Uterus (tissue), 4 donors: ENCODE results near the gene BMP2K. TPM values are rescaled to one million over a fixed set of nuclear protein-coding genes. Genes with fewer than 3 reads are reported as not detected.
"Not testable (repeated sequence)": the region's sequence is repeated elsewhere in the genome, so short reads cannot be mapped to it uniquely, and the experiment has no call there.

Experiments used
- DNase-seq, 2 donors: peaks; one replicate each; pipeline ENCODE4 v3.0.0-alpha.2; 2019 to 2020
- H3K27ac ChIP-seq, 2 donors: fragments of 200-600 bp; sonication (generic); 1 replicate in 1 of 2; 2 replicates in 1 of 2; pipeline ENCODE4 v1.5.1; 2016 to 2018
- H3K27me3 ChIP-seq, 2 donors: fragments of 200-600 bp; sonication (generic); one replicate each; pipeline ENCODE4 v1.5.1; 2018 to 2019; ENCODE audit warnings: control low read depth in 1 of 2
- H3K36me3 ChIP-seq, 2 donors: fragments of 200-600 bp; sonication (generic); one replicate each; pipeline ENCODE4 v1.5.1; 2019; ENCODE audit warnings: control low read depth in 1 of 2
- H3K4me1 ChIP-seq, 2 donors: fragments of 200-600 bp; sonication (generic); one replicate each; pipeline ENCODE4 v1.5.1; 2018 to 2019; ENCODE audit warnings: control low read depth in 1 of 2
- H3K4me3 ChIP-seq, 2 donors: fragments of 200-600 bp; sonication (generic); 1 replicate in 1 of 2; 2 replicates in 1 of 2; pipeline ENCODE4 v1.5.1; 2018 to 2019; ENCODE audit warnings: mild to moderate bottlenecking in 1 of 2
- H3K9me3 ChIP-seq, 2 donors: fragments of 200-600 bp; sonication (generic); one replicate each; pipeline ENCODE4 v1.5.1; 2019; ENCODE audit warnings: control low read depth in 1 of 2
- POLR2A ChIP-seq, 2 donors: fragments of 450-650 bp; IDR thresholded peaks; one replicate each; pipeline ENCODE4 v1.6.1; 2016; ENCODE audit warnings: antibody characterized with exemption in 2 of 2, mild to moderate bottlenecking in 1 of 2, moderate library complexity in 1 of 2
- intact Hi-C: fragments of 100-400 bp; cut with DNase I; formaldehyde crosslinking; loops from one replicate; pipeline ENCODE4 v1.15.1; 2023; ENCODE audit warnings: low total_unique reads
- total RNA-seq, 4 donors: library from RNA; depleted of rRNA in 3 of 4; stranded (reverse); fragments of >200 nt in 3 of 4; gene quantifications; one replicate each; pipeline versions ENCODE4 v1.1.0 to v1.2.4, GENCODE V29; 2014 to 2023
- TF ChIP-seq, protein P1 (sequence below), 4 experiments: fragments of 200-600 bp in 2 of 4; fragments of 450-650 bp in 2 of 4; sonication (generic) in 2 of 4; IDR thresholded peaks; one replicate each; pipeline ENCODE4 v1.5.1; 2016 to 2019; ENCODE audit warnings: antibody characterized with exemption in 4 of 4, mild to moderate bottlenecking in 2 of 4, moderate library complexity in 1 of 4
- donor health status: DM: yes; HTN: yes; CAD: no.

BMP2K gene
- total RNA-seq, 4 donors from 2014 or later = 14.7 to 67.3 (median 29.2) TPM

DNA sequence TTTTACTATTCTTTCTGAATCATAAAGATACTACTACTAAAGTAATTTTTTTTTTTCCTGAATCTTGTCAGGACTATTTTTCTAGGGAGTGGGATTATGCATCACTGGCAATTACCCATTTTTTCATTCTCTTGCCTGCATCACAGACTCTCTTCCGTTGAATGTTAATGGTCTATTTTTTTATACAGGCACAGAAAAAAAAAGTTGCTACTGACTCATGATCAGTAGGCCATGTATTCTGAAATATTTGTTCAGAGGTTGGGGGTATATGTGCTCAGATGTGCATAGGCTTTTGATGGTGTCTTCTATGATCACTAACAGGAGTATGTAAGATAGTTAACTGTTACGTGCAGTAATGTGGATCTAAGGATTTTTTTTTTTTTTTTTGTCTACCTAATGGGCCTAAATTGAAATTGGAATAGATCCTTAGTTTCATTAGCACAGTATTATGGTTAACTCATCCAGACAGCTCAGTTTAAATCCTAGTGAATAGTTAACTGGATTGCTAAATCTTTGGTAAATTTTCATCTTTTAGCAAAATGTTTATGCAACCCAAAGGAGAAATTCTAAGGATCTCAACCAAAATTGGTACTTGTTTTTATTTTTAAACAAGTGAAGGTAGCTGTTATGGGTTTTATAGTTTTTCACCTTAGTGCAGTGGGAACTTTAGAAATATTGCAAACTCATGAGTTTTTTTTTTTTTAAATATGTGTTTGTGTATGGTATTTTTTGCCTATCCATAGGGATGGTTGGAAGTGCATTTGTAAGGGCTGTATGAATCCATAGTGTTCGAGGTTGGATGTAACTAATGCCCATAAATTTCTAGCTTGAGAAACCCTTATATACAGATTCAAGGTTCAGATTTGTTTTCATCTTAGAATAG lies 12.1 kb downstream of the BMP2K start:
- no peak for DNase-seq
- Histone ChIP-seq H3K9me3 (no peaks in the 10 kb centered on the region), H3K27ac (no peak overlapping the region), H3K36me3 (no peaks in the 10 kb centered on the region), H3K4me3 (no peak overlapping the region), H3K27me3 (no peaks in the 10 kb centered on the region), H3K4me1 (peaks cover 0 to 7% of the 10 kb centered on the region in 2 donors)
- intact Hi-C loops = no loop called here
- TF ChIP-seq, protein P1, sequence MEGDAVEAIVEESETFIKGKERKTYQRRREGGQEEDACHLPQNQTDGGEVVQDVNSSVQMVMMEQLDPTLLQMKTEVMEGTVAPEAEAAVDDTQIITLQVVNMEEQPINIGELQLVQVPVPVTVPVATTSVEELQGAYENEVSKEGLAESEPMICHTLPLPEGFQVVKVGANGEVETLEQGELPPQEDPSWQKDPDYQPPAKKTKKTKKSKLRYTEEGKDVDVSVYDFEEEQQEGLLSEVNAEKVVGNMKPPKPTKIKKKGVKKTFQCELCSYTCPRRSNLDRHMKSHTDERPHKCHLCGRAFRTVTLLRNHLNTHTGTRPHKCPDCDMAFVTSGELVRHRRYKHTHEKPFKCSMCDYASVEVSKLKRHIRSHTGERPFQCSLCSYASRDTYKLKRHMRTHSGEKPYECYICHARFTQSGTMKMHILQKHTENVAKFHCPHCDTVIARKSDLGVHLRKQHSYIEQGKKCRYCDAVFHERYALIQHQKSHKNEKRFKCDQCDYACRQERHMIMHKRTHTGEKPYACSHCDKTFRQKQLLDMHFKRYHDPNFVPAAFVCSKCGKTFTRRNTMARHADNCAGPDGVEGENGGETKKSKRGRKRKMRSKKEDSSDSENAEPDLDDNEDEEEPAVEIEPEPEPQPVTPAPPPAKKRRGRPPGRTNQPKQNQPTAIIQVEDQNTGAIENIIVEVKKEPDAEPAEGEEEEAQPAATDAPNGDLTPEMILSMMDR (IDR thresholded peaks at IDR 0.05) = no peak
- no peak for TF ChIP-seq POLR2A (IDR thresholded peaks at IDR 0.05)

DNA sequence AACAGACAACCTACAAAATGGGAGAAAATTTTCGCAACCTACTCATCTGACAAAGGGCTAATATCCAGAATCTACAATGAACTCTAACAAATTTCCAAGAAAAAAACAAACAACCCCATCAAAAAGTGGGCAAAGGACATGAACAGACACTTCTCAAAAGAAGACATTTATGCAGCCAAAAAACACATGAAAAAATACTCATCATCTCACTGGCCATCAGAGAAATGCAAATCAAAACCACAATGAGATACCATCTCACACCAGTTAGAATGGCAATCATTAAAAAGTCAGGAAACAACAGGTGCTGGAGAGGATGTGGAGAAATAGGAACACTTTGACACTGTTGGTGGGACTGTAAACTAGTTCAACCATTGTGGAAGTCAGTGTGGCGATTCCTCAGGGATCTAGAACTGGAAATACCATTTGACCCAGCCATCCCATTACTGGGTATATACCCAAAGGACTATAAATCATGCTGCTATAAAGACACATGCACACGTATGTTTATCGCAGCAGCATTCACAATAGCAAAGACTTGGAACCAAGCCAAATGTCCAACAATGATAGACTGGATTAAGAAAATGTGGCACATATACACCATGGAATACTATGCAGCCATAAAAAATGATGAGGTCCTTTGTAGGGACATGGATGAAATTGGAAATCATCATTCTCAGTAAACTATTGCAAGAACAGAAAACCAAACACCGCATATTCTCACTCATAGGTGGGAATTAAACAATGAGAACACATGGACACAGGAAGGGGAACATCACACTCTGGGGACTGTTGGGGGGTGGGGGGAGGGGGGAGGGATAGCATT lies 19.7 kb downstream of the BMP2K start:
- H3K36me3 ChIP-seq, H3K27ac ChIP-seq, H3K27me3 ChIP-seq, H3K4me1 ChIP-seq, intact Hi-C loops, DNase-seq, H3K9me3 ChIP-seq, H3K4me3 ChIP-seq: not testable (repeated sequence)

DNA sequence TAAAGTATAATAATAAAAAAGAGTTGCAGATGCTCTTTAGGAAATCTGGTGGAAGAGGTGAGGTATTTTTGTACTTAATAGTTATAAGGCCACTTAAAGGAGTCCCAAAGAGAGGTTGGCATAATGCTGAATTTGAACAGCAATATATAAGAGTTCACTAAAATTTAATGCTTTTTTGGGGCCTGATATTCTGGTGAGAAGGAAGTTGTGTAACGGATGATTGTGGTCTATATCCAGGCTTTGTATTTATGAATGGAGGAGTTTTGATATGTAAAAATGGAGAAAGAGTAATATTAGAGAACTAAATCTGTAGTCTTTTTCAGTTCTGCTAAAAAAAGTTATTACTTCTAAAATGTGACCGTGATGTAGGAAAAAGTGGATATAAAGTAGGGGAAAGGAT lies 20.4 kb downstream of the BMP2K start:
- TF ChIP-seq POLR2A (IDR thresholded peaks at IDR 0.05) = no peak
- TF ChIP-seq, protein P1 (IDR thresholded peaks at IDR 0.05) = no peak
- H3K27ac ChIP-seq = no peak overlapping the region
- H3K36me3 ChIP-seq = no peaks in the 10 kb centered on the region
- DNase-seq = no peak
- intact Hi-C loops = no loop called here
- no peaks in the 10 kb centered on the region for H3K4me1 ChIP-seq
- H3K27me3 ChIP-seq = no peaks in the 10 kb centered on the region
- H3K4me3 ChIP-seq = no peak overlapping the region
- no peaks in the 10 kb centered on the region for H3K9me3 ChIP-seq

DNA sequence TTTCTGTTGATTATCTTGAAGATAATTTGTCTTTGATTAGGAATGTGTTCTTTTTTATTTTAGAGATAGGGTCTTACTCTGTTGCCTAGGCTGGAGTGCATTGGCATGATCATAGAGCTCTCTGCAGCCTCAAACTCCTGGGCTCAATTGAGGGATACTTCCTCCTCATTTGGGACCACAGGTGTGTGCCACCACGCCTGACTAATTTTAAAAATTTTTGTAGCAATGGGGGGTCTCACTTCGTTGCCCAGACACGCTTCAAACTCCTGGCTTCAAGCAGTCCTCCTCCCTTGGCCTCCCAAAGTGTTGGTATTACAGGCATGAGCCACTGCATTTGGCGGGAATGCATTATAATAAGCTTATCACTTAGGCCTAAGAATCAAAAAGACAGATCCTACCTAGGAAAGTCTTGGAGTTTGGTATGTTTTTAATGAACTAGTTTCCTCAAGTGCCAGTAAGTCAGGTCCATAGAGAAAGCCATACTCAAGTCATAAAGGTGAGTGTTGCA lies 21.7 kb downstream of the BMP2K start:
- Histone ChIP-seq H3K27me3 (no peaks in the 10 kb centered on the region), H3K4me3 (no peak overlapping the region), H3K9me3 (no peaks in the 10 kb centered on the region), H3K27ac (no peak overlapping the region), H3K36me3 (no peaks in the 10 kb centered on the region), H3K4me1 (no peaks in the 10 kb centered on the region)
- no peak for DNase-seq
- intact Hi-C loops = no loop called here
- no peak for TF ChIP-seq POLR2A (IDR thresholded peaks at IDR 0.05)
- TF ChIP-seq, protein P1 (IDR thresholded peaks at IDR 0.05) = no peak

DNA sequence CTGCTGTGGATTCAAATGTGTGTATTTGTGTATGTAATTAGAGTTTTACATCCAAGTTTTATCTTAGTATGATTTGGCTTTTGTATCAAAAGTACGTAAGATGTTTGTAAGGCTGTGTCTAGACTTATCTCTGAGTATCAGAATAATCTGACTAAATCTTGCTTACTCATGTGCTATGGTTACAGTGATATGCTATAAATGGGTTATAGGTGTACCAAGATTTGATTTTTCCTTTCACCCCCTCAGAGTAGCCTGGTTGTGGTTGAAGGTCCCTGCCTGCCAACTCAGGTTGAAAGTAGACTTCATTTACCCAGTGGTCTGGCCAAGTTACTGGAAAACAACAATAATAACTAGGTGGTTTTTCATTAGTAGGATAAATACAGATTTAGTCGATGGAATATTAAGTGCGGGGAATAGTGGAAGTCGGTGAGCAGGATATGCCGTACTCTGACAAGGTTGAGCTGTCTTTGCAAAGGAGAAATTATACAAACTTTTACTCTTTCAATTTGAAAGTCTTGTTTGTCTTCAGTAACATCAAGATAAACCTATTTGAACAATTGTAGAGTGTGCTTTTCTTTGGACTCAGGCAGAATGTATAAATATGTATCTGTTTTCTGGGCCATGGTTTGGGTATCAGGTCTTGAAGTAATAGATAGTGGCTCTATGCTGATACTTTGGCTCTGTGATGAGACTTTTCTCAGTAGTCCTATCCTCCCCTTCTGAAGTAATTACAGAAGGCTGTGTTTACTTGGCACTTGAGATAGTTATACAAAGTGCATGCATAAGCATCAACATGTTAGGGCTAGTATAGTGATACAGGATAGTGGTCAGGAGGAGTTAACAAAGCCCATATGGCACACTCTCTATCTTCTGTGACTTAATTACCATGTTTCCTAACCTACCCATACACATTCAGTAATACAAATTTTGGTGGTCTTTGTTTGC lies 23.7 kb downstream of the BMP2K start:
- Histone ChIP-seq H3K27ac (no peak overlapping the region), H3K4me1 (no peaks in the 10 kb centered on the region), H3K9me3 (no peaks in the 10 kb centered on the region), H3K27me3 (no peaks in the 10 kb centered on the region), H3K4me3 (no peak overlapping the region), H3K36me3 (no peaks in the 10 kb centered on the region)
- intact Hi-C loops = no loop called here
- no peak for TF ChIP-seq POLR2A (IDR thresholded peaks at IDR 0.05)
- TF ChIP-seq, protein P1 (IDR thresholded peaks at IDR 0.05) = no peak
- DNase-seq = no peak
